Ishikawa (cell line): ENCODE measurements around the gene NDUFA13.

Experiments
- CEBPB ChIP-seq: IDR thresholded peaks from 2 replicates; pipeline ENCODE4 v1.6.1; 2012
- EGR1 ChIP-seq: IDR thresholded peaks from 2 replicates; pipeline ENCODE4 v1.6.1; 2012
- EP300 ChIP-seq: IDR thresholded peaks from 2 replicates; pipeline ENCODE4 v1.6.1; 2012; ENCODE audit warnings: borderline replicate concordance
- FOXM1 ChIP-seq: IDR thresholded peaks from 2 replicates; pipeline ENCODE4 v1.6.1; 2012; ENCODE audit warnings: low read depth, borderline replicate concordance
- TAF1 ChIP-seq: IDR thresholded peaks from 2 replicates; pipeline ENCODE4 v1.6.1; 2012; ENCODE audit warnings: low read depth, mild to moderate bottlenecking
- TCF12 ChIP-seq: IDR thresholded peaks from 2 replicates; pipeline ENCODE4 v1.6.1; 2012; ENCODE audit warnings: low read depth
- TEAD4 ChIP-seq: IDR thresholded peaks from 2 replicates; pipeline ENCODE4 v1.6.1; 2012
- TF ChIP-seq, protein P1 (sequence below): IDR thresholded peaks from 2 replicates; pipeline ENCODE4 v1.6.1; 2012
- TF ChIP-seq, protein P2 (sequence below): IDR thresholded peaks from 2 replicates; pipeline ENCODE4 v1.6.1; 2012; ENCODE audit warnings: low read depth, mild to moderate bottlenecking

DNA sequence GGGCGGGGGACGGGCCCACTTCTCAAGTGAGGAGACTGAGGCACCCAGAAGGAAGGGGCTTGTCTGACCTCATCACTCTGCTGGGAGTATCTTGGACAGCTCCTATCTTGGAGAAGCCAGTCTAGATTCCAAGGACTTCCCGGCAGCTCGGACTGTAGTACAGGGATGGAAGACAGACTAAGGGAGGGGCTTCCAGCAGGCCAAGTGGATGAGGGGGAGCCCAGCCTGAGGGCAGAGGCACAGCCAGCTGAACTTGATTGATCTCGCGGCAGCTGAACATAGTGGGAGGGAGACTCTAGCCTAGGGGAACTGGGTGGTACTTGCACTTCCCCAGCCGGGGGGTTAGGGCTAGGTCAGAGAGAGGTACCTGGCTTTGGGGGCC lies 22.8 kb downstream of the NDUFA13 start:
- TF ChIP-seq TEAD4 (no peak), EP300 (no peak), EGR1 (no peak), FOXM1 (no peak), CEBPB (no peak), TAF1 (no peak), TCF12 (no peak)
- TF ChIP-seq, protein P1, sequence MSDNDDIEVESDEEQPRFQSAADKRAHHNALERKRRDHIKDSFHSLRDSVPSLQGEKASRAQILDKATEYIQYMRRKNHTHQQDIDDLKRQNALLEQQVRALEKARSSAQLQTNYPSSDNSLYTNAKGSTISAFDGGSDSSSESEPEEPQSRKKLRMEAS, result no peak
- TF ChIP-seq, protein P2, sequence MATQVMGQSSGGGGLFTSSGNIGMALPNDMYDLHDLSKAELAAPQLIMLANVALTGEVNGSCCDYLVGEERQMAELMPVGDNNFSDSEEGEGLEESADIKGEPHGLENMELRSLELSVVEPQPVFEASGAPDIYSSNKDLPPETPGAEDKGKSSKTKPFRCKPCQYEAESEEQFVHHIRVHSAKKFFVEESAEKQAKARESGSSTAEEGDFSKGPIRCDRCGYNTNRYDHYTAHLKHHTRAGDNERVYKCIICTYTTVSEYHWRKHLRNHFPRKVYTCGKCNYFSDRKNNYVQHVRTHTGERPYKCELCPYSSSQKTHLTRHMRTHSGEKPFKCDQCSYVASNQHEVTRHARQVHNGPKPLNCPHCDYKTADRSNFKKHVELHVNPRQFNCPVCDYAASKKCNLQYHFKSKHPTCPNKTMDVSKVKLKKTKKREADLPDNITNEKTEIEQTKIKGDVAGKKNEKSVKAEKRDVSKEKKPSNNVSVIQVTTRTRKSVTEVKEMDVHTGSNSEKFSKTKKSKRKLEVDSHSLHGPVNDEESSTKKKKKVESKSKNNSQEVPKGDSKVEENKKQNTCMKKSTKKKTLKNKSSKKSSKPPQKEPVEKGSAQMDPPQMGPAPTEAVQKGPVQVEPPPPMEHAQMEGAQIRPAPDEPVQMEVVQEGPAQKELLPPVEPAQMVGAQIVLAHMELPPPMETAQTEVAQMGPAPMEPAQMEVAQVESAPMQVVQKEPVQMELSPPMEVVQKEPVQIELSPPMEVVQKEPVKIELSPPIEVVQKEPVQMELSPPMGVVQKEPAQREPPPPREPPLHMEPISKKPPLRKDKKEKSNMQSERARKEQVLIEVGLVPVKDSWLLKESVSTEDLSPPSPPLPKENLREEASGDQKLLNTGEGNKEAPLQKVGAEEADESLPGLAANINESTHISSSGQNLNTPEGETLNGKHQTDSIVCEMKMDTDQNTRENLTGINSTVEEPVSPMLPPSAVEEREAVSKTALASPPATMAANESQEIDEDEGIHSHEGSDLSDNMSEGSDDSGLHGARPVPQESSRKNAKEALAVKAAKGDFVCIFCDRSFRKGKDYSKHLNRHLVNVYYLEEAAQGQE, result 0 out of 2 replicates have a peak, but pooled peaks have one; percentile 37
